ENCODE measurements around the gene C11orf58.

Gene C11orf58

DNA sequence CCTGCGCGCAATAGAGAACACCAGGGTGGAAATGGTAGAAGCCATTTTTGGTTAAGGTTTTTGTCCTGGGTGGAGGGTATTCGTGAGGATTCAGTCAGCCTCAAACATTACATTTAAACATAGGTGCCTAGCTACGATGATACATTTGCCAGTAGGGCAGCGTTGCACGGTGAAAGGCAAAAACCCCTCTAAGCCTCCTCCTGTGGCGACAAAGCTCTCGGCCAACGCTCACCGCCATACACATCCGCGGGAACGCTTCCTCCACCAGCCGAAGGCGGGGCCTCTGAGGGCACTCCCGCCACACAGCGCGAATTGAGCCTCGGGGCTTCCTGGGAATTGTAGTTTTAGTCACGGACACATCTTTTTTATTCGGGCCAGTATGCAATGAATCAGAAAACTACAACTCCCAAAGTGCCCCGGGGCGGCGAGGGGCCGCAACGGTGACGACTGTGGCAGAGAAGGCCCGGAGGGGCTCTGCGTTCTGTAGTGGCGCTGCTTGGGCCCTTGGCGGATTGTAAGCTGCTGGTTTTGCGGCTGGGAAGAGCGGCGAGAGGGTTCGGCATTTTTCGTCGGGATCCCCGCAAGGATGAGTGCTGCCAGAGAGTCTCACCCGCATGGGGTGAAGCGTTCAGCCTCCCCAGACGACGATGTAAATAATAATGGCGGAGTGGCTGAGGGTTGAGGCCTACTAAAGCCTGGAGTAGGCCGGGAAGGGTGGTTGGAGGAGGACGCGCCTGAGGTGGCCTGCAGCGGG, at the start of gene C11orf58:
Gene C11orf58 (plus strand): TSS at position 455 of the 754 bp plus-strand sequence. CDS start 132 bp downstream, at position 587.
- H3K36me3 Mint-ChIP-seq (ENCODE audit: low read depth): peaks cover 13% of the 10 kb centered on the region
- peak within 1 kb of the TSS; percentile 75 for H3K4me3 Mint-ChIP-seq
- peaks cover 18% of the 10 kb centered on the region for H3K4me1 Mint-ChIP-seq (ENCODE audit: low read depth)
- peaks cover 3% of the 10 kb centered on the region for H3K9me3 Mint-ChIP-seq
- peaks cover 7% of the 10 kb centered on the region for H3K27me3 Mint-ChIP-seq (ENCODE audit: low read depth)
- peak within 1 kb of the TSS; percentile 86 for H3K27ac Mint-ChIP-seq

DNA sequence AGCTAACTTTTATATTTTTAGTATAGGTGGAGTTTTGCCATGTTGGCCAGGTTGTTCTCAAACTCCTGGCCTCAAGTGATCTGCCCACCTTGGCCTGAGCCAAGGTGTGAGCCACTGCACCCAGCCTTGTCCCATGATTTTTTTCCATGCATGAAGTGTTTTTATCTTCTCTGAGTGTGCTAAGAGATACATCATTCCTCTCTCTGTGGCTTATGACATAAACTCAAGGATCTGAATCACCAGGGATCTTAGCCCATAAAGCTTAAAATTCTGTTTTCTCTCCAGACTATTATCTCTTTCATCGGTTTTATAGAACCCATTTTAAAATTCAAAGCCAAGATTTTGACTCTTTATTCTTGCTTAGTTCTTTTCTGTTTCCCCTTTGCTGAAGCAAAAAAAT, 48.4 kb upstream of the C11orf58 start:
- Mint-ChIP-seq H3K9me3 (peaks cover 3% of the 10 kb centered on the region), H3K4me1 (ENCODE audit: low read depth) (no peaks in the 10 kb centered on the region), H3K4me3 (no peak overlapping the region), H3K27ac (no peak overlapping the region), H3K27me3 (ENCODE audit: low read depth) (no peaks in the 10 kb centered on the region), H3K36me3 (ENCODE audit: low read depth) (no peaks in the 10 kb centered on the region)

DNA sequence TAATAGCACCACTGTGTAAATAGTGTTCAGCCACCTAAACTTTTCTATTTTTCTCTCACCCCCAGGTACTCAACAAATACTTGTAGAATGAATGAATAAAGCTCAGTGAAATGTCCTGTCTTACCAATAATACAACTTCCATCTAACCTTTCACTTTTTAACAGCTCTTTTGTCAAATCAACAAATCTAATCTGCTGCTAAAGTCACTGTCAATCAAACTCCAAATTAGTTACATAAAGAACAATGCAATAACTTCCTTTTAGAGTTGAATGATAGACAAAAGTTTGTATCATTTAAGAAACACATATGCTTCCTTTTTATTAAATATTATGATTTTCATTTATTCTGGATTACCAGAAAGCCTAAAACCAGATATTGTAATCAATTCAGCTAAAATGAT, 34.7 kb upstream of the C11orf58 start:
- H3K27ac Mint-ChIP-seq: no peak overlapping the region

GRCh38 chr11:16713594-16713993, 24.9 kb upstream of the C11orf58 start:
- Mint-ChIP-seq H3K4me3 (no peak overlapping the region), H3K27me3 (ENCODE audit: low read depth) (peaks cover 13% of the 10 kb centered on the region), H3K27ac (no peak overlapping the region), H3K9me3 (no peaks in the 10 kb centered on the region), H3K4me1 (ENCODE audit: low read depth) (no peaks in the 10 kb centered on the region), H3K36me3 (ENCODE audit: low read depth) (no peaks in the 10 kb centered on the region)

More for the DNA sequence above, 34.7 kb upstream of the C11orf58 start:
- Mint-ChIP-seq H3K4me1 (ENCODE audit: low read depth) (no peaks in the 10 kb centered on the region), H3K9me3 (no peaks in the 10 kb centered on the region), H3K27me3 (ENCODE audit: low read depth) (peaks cover 17% of the 10 kb centered on the region), H3K36me3 (ENCODE audit: low read depth) (no peaks in the 10 kb centered on the region), H3K4me3 (no peak overlapping the region)

GRCh38 chr11:16722581-16723344, 15.7 kb upstream of the C11orf58 start:
- Mint-ChIP-seq H3K4me1 (ENCODE audit: low read depth) (no peaks in the 10 kb centered on the region), H3K4me3 (no peak overlapping the region), H3K27ac (no peak overlapping the region), H3K36me3 (ENCODE audit: low read depth) (no peaks in the 10 kb centered on the region), H3K9me3 (no peaks in the 10 kb centered on the region), H3K27me3 (ENCODE audit: low read depth) (peaks cover 18% of the 10 kb centered on the region)

GRCh38 chr11:16727806-16728205, 10.6 kb upstream of the C11orf58 start:
- H3K4me1 Mint-ChIP-seq (ENCODE audit: low read depth): no peaks in the 10 kb centered on the region
- H3K27ac Mint-ChIP-seq: no peak overlapping the region
- H3K4me3 Mint-ChIP-seq: no peak overlapping the region
- peaks cover 7% of the 10 kb centered on the region for H3K9me3 Mint-ChIP-seq
- peaks cover 44% of the 10 kb centered on the region for H3K27me3 Mint-ChIP-seq (ENCODE audit: low read depth)
- H3K36me3 Mint-ChIP-seq (ENCODE audit: low read depth): peaks cover 7% of the 10 kb centered on the region

DNA sequence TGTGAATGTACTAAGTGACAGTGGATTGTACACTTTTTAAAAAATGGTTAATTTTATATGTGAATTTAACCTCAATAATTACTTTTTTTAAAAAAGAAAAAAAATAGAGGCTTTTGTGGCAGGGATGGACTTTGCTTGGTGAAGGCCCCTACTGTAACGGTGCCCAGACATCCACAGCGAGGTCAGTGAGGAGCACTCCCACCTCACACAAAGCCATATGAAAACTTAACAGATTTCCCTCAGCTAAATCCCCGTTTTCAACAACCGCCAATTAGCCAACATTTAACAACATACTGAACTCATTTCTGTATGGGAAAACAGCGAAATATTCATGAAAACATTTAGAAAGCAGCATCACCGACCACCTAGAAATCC, 642 bp upstream of the C11orf58 start:
- H3K27me3 Mint-ChIP-seq (ENCODE audit: low read depth): peaks cover 12% of the 10 kb centered on the region
- H3K27ac Mint-ChIP-seq: peak overlapping the region; percentile 86
- peak overlapping the region; percentile 75 for H3K4me3 Mint-ChIP-seq

DNA sequence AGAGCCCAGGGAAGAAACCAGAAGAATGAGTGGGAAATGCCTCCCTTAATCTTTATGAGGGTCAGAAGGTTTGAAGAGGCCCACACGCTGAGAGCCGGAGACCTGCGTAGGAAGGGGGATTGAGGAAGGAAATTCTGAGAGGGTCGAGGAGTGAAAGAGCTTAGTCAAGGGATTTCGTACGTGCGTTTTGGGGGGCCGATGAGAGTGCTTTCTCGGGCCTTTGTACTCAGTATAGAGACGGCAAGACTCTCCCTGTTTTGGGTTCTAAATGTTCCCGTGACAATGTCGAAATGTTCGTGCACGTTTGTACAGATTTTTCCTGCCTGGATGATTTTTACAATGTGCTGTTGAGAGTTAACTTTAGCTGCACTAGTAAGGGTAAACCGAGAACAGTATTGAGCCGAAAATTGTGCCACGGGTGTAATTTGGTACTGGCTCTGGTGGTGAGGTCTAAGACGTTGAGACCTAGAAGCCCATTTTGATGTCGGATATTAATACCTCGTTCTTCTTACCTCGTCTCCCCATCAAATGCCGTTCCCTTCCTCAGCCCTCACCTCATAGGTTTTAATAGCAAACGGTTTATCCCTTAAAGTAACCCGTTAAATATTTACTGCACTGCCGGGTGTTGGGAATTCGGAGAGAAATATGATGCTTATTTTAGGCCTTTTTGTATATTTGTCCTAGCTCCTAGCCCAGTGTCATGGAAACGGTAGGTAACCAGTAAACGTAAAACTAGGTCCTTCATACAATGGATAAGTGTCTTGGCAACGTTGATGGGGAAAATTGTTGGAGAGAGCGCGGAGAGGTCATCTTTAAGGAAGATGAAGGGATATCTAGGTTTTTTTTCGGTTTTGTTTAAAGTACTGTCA, 734 bp downstream of the C11orf58 start:
- Mint-ChIP-seq H3K27me3 (ENCODE audit: low read depth) (peaks cover 5% of the 10 kb centered on the region), H3K4me3 (no peak overlapping the region), H3K9me3 (peaks cover 3% of the 10 kb centered on the region), H3K27ac (no peak overlapping the region), H3K4me1 (ENCODE audit: low read depth) (peaks cover 19% of the 10 kb centered on the region), H3K36me3 (ENCODE audit: low read depth) (peaks cover 13% of the 10 kb centered on the region)

More for the DNA sequence above, 642 bp upstream of the C11orf58 start:
- Mint-ChIP-seq H3K36me3 (ENCODE audit: low read depth) (peaks cover 9% of the 10 kb centered on the region), H3K4me1 (ENCODE audit: low read depth) (peaks cover 14% of the 10 kb centered on the region), H3K9me3 (peaks cover 3% of the 10 kb centered on the region)

DNA sequence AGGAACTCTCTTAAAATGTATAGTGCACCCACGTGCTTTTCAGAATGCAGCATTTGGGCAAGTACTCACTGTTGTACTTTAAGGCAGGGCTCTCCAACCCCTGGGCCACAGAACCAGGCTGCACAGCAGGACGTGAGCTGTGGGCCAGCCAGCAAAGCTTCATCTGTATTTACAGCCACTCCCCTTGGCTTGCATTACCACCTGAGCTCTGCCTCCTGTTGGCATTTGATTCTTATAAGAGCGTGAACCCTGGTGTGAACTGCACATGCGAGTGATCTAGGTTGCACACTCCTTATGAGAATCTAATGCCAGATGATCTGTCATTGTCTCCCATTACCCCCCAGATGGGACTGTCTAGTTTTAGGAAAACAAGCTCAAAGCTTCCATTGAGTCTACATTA, 3.0 kb downstream of the C11orf58 start:
- H3K4me3 Mint-ChIP-seq: peak overlapping the region; percentile 41

DNA sequence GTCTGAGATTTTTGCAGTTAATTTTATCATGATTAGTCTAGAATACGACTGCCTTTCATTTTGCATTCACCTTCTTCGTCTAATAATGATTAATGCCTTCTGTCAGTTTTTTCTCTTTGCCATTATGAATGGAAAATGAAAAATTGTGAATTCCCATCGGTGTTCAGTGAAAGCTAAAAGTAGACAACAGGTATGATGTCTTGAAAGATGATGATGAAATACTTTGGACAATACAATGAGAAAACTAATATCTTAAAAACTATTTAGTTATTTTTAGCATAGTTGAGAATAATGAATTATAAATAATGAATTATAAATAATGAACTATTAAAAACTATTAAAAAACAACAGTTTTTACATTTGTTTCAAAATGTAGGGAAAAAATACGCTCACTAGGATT, 5.0 kb downstream of the C11orf58 start:
- Mint-ChIP-seq H3K36me3 (ENCODE audit: low read depth) (peaks cover 42% of the 10 kb centered on the region), H3K4me3 (no peak overlapping the region), H3K9me3 (no peaks in the 10 kb centered on the region), H3K4me1 (ENCODE audit: low read depth) (peaks cover 32% of the 10 kb centered on the region), H3K27ac (no peak overlapping the region), H3K27me3 (ENCODE audit: low read depth) (no peaks in the 10 kb centered on the region)

More for the DNA sequence above, 3.0 kb downstream of the C11orf58 start:
- no peak overlapping the region for H3K27ac Mint-ChIP-seq
- H3K4me1 Mint-ChIP-seq (ENCODE audit: low read depth): peaks cover 35% of the 10 kb centered on the region
- H3K36me3 Mint-ChIP-seq (ENCODE audit: low read depth): peaks cover 30% of the 10 kb centered on the region
- no peaks in the 10 kb centered on the region for H3K27me3 Mint-ChIP-seq (ENCODE audit: low read depth)
- no peaks in the 10 kb centered on the region for H3K9me3 Mint-ChIP-seq

GRCh38 chr11:16744128-16744725, 5.8 kb downstream of the C11orf58 start:
- Mint-ChIP-seq H3K27me3 (ENCODE audit: low read depth) (no peaks in the 10 kb centered on the region), H3K9me3 (no peaks in the 10 kb centered on the region), H3K27ac (no peak overlapping the region), H3K4me1 (ENCODE audit: low read depth) (peaks cover 35% of the 10 kb centered on the region), H3K4me3 (no peak overlapping the region), H3K36me3 (ENCODE audit: low read depth) (peaks cover 45% of the 10 kb centered on the region)

- Mint-ChIP-seq H3K4me1 (ENCODE audit: low read depth) (peaks cover 36% of the 10 kb centered on the region), H3K27me3 (ENCODE audit: low read depth) (no peaks in the 10 kb centered on the region), H3K9me3 (no peaks in the 10 kb centered on the region), H3K36me3 (ENCODE audit: low read depth) (peaks cover 61% of the 10 kb centered on the region), H3K27ac (no peak overlapping the region), H3K4me3 (no peak overlapping the region)
Measured at GRCh38 chr11:16745950-16746605, 7.6 kb downstream of the C11orf58 start.

- Mint-ChIP-seq H3K27ac (no peak overlapping the region), H3K4me3 (no peak overlapping the region), H3K27me3 (ENCODE audit: low read depth) (no peaks in the 10 kb centered on the region), H3K4me1 (ENCODE audit: low read depth) (peaks cover 21% of the 10 kb centered on the region), H3K9me3 (no peaks in the 10 kb centered on the region), H3K36me3 (ENCODE audit: low read depth) (peaks cover 69% of the 10 kb centered on the region)
Measured at GRCh38 chr11:16749092-16749491, 10.6 kb downstream of the C11orf58 start.
